KMS-11 (cell line): ENCODE data around the gene ZBTB5.

Experiments used
- H2AFZ ChIP-seq: fragments of 200-600 bp; sonication (generic); 2 replicates; pipeline ENCODE4 v1.6.1; 2016; ENCODE audit warnings: antibody characterized with exemption, mixed run types, low read depth
- H3K27ac ChIP-seq: fragments of 200-600 bp; sonication (generic); 2 replicates; pipeline ENCODE4 v1.6.1; 2016; ENCODE audit warnings: mild to moderate bottlenecking, mixed run types
- H3K27me3 ChIP-seq: fragments of 200-600 bp; sonication (generic); 2 replicates; pipeline ENCODE4 v1.6.1; 2017; ENCODE audit warnings: mild to moderate bottlenecking, low read depth, mixed run types, moderate library complexity; ENCODE audit not compliant: insufficient read depth
- H3K36me3 ChIP-seq: fragments of 200-600 bp; sonication (generic); 2 replicates; pipeline ENCODE4 v1.6.1; 2017; ENCODE audit warnings: mild to moderate bottlenecking, mixed run types; ENCODE audit not compliant: insufficient read depth
- H3K4me1 ChIP-seq: fragments of 200-600 bp; sonication (generic); 2 replicates; pipeline ENCODE4 v1.6.1; 2016; ENCODE audit warnings: mild to moderate bottlenecking, low read depth, mixed run types; ENCODE audit not compliant: poor library complexity, severe bottlenecking
- H3K4me2 ChIP-seq: fragments of 200-600 bp; sonication (generic); 2 replicates; pipeline ENCODE4 v1.7.0; 2016; ENCODE audit warnings: mild to moderate bottlenecking, mixed run types
- H3K4me3 ChIP-seq: fragments of 200-600 bp; sonication (generic); IDR thresholded peaks from 2 replicates; pipeline ENCODE4 v1.6.1; 2017; ENCODE audit warnings: low read depth, low read length, mixed read lengths; ENCODE audit not compliant: insufficient read depth
- H3K79me2 ChIP-seq: fragments of 200-600 bp; sonication (generic); 2 replicates; pipeline ENCODE4 v1.6.1; 2016; ENCODE audit warnings: low read depth, mixed run types; ENCODE audit not compliant: insufficient read depth
- H3K9ac ChIP-seq: fragments of 200-600 bp; sonication (generic); 2 replicates; pipeline ENCODE4 v1.6.1; 2016; ENCODE audit warnings: mild to moderate bottlenecking, mixed run types
- H4K20me1 ChIP-seq: fragments of 200-600 bp; sonication (generic); 2 replicates; pipeline ENCODE4 v1.6.1; 2016; ENCODE audit warnings: mild to moderate bottlenecking, mixed run types; ENCODE audit not compliant: insufficient read depth
- CTCF ChIP-seq: fragments of 200-600 bp; sonication (generic); conservative IDR thresholded peaks from 2 replicates; pipeline ENCODE4 v1.6.1; 2017; ENCODE audit warnings: low read depth, mild to moderate bottlenecking, antibody characterized with exemption, low read length, moderate library complexity, mixed read lengths

ZBTB5 gene

GRCh38 chr9:37433867-37434371 lies 31.3 kb downstream of the ZBTB5 start:
- H3K27me3 ChIP-seq: no peaks in the 10 kb centered on the region
- H3K27ac ChIP-seq: no peak overlapping the region
- no peak overlapping the region for H3K9ac ChIP-seq
- no peak overlapping the region for H3K4me2 ChIP-seq
- H4K20me1 ChIP-seq: no peaks in the 10 kb centered on the region
- no peaks in the 10 kb centered on the region for H3K79me2 ChIP-seq
- H3K4me1 ChIP-seq: peaks cover 7% of the 10 kb centered on the region
- H3K36me3 ChIP-seq: no peaks in the 10 kb centered on the region
- H2AFZ ChIP-seq: no peak overlapping the region
- no peak overlapping the region for H3K4me3 ChIP-seq
- TF ChIP-seq CTCF: no peak

GRCh38 chr9:37432020-37432419 lies 33.2 kb downstream of the ZBTB5 start:
- Histone ChIP-seq H3K27me3 (no peaks in the 10 kb centered on the region), H3K36me3 (0 out of 2 replicates have a peak, but pooled peaks cover 2% of the 10 kb centered on the region), H3K4me1 (peaks cover 7% of the 10 kb centered on the region), H2AFZ (no peak overlapping the region), H4K20me1 (no peaks in the 10 kb centered on the region), H3K79me2 (no peaks in the 10 kb centered on the region), H3K27ac (no peak overlapping the region), H3K9ac (no peak overlapping the region), H3K4me3 (no peak overlapping the region), H3K4me2 (no peak overlapping the region)
- TF ChIP-seq CTCF: no peak

DNA sequence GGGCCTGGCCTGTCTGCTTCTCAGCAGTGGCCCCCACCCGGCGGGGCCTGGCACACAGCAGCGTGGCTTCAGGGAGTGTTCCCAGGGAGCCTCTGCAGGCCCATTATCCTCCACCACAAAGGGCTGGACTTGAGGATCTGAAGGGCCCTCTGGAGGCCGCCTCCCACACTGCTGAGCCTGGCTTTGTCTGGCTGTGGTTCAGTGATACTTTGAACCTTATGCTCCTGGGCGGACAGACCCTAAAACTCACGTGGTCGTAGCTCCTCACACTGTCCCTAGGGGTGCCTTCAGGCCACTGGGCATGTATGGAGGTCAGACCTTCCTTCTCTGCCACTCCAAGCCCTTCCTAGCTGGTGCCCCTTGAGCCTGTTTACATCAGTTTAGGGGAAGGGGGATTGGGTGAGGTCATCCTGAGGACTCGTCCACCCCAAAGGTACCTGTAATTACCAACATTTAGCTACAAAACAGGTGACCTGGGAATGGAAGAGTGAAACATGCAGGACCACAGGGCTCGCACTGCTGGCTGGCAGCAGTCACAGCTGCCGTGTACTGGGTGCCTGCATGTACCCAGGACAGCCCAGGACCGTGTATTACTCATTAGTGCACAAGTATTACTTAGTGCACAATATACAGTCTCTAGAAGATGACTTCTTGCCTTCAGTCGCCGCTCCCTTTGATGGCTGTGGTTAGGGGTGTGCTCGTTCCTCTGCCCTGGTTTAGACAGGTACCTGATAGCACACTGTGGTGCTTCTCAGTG lies 34.2 kb downstream of the ZBTB5 start:
- no peak for TF ChIP-seq CTCF
- Histone ChIP-seq H3K9ac (no peak overlapping the region), H3K36me3 (0 out of 2 replicates have a peak, but pooled peaks cover 2% of the 10 kb centered on the region)

DNA sequence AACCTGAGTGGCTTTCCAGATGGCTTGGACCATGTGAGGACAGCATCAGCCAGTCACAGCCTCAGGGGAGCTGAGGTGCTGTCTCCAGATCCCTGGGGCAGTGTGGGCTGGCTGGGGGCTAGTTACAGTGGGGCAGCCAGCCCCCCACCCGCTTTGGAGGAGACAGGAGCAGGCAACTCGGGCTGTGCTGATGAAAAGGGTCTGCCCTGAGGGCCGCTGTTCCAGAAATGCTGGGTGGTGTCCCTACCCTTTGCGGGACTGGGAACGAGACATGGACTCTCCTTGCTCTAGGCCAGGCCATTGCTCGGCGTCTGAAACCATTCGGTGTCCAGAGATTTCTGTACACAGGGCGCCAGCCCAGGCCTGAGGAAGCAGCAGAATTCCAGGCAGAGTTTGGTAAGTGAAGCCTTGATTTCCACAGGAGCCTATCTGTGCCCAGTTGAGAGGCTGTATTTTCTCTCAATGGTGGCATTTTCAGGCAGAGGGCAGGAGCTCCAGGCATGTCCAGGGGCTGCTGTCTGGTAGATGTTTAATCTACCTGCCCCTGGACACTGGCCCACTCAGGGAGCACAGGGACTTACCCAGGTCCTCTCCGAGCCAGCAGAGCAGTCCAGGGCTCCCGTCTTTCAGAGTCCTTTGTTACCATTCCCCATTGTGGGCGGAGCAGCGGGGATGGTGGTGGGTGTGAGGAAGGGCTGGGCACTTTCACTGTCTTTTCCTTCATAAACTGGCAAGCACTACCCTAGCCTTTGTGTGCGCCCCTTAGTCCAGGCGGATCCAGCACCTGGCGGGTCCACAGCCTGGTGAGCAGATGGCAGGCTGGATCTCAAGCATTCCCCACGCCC lies 35.6 kb downstream of the ZBTB5 start:
- H3K9ac ChIP-seq: no peak overlapping the region
- 0 out of 2 replicates have a peak, but pooled peaks cover 2% of the 10 kb centered on the region for H3K36me3 ChIP-seq
- H3K27me3 ChIP-seq: no peaks in the 10 kb centered on the region
- H3K4me3 ChIP-seq: no peak overlapping the region
- no peak overlapping the region for H3K27ac ChIP-seq
- no peak overlapping the region for H3K4me2 ChIP-seq
- no peaks in the 10 kb centered on the region for H3K4me1 ChIP-seq
- H4K20me1 ChIP-seq: no peaks in the 10 kb centered on the region
- H2AFZ ChIP-seq: no peak overlapping the region
- no peaks in the 10 kb centered on the region for H3K79me2 ChIP-seq
- no peak for TF ChIP-seq CTCF

More for the DNA sequence above, 34.2 kb downstream of the ZBTB5 start:
- Histone ChIP-seq H3K4me3 (no peak overlapping the region), H3K4me2 (no peak overlapping the region), H2AFZ (no peak overlapping the region), H3K79me2 (no peaks in the 10 kb centered on the region), H3K4me1 (peaks cover 5% of the 10 kb centered on the region), H3K27ac (no peak overlapping the region), H4K20me1 (no peaks in the 10 kb centered on the region), H3K27me3 (no peaks in the 10 kb centered on the region)
